GM12874 (cell line): ENCODE data around the gene ZNF507.

Experiments used
- TF ChIP-seq, protein P1 (sequence below): IDR thresholded peaks from 2 replicates; pipeline ENCODE4 v1.5.1; 2011; ENCODE audit warnings: low read depth, mild to moderate bottlenecking, control low read depth, low read length, moderate library complexity; ENCODE audit not compliant: insufficient read depth

ZNF507 gene

DNA sequence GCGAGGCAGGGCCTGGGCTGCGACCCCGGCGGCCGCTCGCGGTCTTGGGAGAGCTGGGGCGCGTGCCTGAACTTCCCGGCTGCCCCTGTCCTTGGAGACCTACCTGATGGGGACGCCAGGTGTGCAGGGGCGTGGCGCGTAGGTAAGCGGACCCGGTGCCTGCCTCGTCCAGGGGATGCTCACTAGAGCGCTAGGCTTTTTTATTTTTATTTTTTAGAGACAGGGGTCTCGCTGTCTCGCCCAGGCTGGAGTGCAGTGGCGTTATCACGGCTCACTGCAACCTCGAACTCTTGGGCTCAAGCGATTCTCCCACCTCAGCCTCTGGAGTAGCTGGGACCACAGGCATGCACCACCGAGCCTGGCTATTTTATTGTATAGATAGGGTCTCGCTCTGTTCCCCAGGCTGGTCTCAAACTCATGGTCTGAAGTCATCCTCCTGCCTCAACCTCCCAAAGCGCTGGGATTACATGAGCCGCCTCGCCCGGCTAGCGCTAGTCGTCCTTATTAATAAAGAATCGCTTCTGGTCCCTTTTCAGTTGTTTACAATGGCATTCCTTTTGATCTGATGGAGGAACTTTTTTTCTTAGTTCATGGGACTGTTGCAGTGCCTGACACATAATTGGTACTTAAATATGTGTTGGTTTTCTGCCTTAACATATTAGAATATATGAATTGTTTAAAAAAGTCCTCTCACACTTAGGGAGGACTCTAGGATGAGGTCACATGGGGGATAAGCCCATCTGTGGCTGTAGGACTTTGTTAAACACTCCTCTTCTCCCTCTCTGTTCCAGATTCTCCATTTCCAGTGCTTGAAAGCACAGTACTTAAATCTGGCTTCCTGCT is 61.0 kb downstream of the ZNF507 start:
- TF ChIP-seq, protein P1, sequence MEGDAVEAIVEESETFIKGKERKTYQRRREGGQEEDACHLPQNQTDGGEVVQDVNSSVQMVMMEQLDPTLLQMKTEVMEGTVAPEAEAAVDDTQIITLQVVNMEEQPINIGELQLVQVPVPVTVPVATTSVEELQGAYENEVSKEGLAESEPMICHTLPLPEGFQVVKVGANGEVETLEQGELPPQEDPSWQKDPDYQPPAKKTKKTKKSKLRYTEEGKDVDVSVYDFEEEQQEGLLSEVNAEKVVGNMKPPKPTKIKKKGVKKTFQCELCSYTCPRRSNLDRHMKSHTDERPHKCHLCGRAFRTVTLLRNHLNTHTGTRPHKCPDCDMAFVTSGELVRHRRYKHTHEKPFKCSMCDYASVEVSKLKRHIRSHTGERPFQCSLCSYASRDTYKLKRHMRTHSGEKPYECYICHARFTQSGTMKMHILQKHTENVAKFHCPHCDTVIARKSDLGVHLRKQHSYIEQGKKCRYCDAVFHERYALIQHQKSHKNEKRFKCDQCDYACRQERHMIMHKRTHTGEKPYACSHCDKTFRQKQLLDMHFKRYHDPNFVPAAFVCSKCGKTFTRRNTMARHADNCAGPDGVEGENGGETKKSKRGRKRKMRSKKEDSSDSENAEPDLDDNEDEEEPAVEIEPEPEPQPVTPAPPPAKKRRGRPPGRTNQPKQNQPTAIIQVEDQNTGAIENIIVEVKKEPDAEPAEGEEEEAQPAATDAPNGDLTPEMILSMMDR = no peak

DNA sequence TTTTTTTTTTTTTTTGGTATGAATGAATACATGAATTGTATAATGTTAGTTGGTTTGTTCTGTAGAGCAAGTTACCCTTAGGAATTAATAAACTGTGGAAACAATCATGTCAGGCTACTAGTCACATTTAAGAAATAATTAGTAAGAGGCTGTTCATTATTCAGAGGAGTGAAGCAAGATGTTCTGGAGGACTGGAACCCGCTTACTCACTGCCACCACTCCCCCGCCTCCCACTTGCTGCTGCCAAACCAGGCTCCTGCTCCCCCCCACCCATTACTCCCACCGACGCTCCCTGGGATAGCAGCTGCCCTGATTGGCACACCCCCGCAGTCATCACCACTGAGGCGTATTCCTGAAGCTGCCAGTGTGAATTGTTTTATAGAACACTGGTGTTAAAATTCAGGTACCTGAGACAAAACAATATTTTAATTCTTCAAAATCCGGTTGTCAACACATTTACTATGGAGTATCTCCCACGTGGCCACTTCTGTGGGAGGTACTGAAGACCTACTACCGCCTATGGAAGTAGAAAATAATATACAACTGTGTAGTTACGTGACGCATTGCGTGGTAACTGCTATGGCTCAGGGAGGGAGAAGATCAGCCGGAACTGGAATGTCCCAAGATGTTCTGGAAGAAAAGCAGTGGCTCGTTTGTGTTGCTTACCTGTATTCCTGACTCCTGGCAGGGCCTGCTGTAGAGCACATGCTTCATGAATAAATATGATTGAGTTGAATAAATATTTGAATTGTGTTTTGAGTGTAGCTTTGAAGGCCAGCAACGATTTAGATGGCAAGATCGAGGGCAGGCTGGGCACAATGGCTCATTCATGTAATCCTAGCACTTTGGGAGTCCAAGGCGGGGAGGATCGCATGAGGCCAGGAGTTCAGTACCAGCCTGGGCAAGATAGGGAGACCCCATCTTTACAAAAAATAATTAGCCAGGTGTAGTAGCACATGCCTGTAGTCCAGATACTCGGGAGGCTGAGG is 61.9 kb downstream of the ZNF507 start:
- TF ChIP-seq, protein P1 = no peak

DNA sequence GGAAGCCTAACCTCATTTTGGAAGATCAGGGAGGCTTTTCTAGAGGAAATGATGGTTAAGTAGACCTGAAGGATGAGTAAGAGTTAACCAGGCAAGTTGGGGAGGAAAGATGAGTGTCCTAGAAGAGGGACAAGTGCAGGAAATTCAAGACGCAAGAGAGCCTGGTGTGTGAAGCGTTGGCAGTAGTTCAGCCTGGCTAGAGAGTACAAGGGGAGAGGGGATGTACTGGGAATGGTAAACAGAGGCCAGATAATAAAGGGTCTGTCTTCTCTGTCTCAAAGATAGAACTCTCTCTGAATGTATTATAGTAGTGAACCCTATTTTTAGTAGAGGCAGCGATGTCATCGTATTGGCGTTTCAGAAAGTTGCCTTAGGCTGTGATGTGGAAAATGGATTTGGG is 69.8 kb downstream of the ZNF507 start:
- TF ChIP-seq, protein P1 = no peak

DNA sequence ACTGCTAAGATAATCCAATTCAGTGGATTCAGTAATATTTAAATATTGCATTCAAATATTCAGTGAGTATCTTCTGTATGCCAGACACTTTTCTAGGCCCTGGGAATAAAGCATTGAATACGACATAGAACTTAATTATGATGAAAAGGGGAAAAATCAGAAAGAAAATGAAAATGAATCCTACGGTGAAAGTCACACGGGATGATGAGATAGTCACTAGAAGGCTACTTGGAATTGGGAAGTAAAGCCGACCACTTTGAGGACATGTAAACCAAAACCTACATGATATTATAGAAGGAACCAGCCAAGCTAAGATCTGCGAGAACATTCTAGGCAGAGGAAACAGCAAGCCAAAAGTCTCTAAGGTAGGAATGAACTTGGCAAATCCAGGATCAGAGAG is 70.3 kb downstream of the ZNF507 start:
- TF ChIP-seq, protein P1 = no peak

DNA sequence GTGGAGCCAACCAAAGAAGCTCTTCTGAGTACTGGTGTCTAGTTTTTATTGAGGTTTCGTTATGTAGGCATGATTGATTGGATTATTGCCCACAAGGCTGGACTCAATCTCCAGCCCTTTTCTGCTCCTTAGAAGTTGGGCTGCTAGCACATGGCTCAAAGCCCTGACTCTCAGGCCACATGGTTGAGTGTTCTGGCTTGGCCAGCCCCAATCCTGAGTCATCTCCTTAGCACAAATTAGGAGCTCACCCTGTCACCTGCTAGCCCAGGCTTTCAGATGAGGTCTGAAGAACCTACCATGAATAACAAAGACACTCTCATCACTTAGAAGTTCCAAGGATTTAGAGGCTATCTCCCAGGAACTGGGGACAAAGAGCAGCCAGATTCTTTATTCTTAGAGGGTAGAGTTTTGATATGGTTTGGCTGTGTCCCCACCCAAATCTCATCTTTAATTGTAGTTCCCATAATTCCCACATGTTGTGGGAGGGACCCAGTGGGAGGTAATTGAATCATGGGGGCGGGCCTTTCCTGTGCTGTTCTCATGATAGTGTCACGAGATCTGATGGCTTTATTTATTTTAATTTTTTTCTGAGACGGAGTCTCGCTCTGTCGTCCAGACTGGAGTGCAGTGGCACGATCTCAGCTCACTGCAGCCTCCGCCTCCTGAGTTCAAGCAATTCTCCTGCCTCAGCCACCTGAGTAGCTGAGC is 71.5 kb downstream of the ZNF507 start:
- TF ChIP-seq, protein P1 = no peak

DNA sequence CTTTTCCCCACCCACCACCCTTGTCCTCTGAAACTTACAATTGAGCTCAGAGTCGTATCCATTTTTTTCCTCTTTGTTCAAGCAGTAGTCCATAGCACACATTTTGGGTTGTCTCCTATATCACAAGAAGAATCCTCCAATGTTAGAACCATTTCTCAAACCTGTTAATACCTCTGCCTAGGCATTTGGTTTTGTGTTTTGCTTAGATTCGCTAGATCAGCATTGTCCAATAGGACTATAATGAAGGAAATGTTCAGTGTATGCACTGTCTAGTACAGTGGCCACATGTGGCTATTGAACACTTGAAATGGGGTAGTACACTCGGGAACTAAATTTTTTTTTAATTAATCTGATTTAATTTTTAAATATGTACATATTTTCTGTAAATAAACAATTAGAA is 72.7 kb downstream of the ZNF507 start:
- TF ChIP-seq, protein P1 = no peak
